Measurements from ENCODE around the gene ABCD1.
"Not testable (repeated sequence)": the region's sequence is repeated elsewhere in the genome, so short reads cannot be mapped to it uniquely, and the experiment has no call there.

The ABCD1 gene

DNA sequence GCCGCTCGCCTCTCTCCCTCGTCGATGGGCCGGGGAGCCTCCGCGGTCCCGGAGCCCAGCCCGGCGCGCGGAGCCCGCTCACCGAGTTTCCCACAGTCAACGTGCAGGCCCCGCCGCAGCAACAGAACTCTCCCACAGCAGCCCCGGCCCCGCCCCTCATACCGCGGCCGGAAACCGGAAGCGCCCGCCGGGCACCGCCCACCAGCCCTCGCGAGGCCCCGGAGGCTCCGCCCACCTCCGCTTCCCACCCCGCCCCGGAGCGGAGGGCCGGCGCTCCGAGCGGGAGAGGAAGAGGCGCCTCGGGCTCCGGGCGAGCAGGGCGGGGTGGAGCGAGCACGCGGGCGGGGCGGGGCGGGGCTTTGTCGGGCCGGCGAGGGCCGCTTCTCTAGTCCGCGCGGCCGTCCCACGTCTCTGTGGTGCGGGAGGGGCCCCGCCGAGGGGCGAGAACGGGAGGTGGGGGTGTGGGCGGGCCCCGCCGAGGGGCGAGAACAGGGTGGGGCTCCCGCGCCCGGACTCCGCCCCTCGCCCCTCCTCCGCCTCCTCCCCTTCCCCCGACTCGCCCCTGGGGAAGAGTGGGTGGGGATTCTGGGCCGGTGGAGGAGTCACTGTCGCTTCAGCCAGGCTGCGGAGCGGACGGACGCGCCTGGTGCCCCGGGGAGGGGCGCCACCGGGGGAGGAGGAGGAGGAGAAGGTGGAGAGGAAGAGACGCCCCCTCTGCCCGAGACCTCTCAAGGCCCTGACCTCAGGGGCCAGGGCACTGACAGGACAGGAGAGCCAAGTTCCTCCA is at the start of gene ABCD1, which contains the start of gene BCAP31:
Gene ABCD1, plus strand, starts transcription at position 605 of the 787 bp plus-strand sequence. CDS start 411 bp downstream, outside the sequence.
Gene BCAP31, minus strand, starts transcription at position 136 of the 787 bp plus-strand sequence. CDS start 1,143 bp downstream, outside the sequence.
- DNase-seq (ENCODE audit: low read depth), result peak; percentile 83

- DNase-seq (ENCODE audit: low read depth), result no peak
These were observed 43.5 kb upstream of the ABCD1 start for GRCh38 chrX:153681175-153681574.

- not testable (repeated sequence) for DNase-seq (ENCODE audit: low read depth)
These were observed 41.2 kb upstream of the ABCD1 start for GRCh38 chrX:153683486-153683885.

- DNase-seq (ENCODE audit: low read depth), result no peak
These were observed 40.0 kb upstream of the ABCD1 start for GRCh38 chrX:153684467-153685155.

DNA sequence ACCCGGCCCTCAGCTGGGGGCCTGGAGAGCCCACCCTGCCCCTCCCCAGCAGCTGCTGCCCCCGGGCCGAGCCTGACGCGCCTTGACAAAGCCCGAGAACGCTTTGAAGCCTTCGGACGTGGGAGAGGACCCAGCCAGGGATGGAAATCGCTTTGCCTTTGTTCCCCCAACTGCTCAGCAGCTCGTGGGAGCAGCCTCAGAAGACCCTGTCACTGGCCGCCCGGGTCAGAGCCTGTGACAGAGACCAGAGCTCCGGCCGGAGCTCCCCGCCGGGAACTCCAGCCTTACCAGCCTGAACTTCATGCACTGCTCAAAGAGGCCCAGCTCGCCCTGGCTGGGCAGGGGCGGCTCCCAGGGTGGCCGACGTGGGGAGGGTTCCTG is 39.5 kb upstream of the ABCD1 start:
- DNase-seq (ENCODE audit: low read depth), result no peak

DNA sequence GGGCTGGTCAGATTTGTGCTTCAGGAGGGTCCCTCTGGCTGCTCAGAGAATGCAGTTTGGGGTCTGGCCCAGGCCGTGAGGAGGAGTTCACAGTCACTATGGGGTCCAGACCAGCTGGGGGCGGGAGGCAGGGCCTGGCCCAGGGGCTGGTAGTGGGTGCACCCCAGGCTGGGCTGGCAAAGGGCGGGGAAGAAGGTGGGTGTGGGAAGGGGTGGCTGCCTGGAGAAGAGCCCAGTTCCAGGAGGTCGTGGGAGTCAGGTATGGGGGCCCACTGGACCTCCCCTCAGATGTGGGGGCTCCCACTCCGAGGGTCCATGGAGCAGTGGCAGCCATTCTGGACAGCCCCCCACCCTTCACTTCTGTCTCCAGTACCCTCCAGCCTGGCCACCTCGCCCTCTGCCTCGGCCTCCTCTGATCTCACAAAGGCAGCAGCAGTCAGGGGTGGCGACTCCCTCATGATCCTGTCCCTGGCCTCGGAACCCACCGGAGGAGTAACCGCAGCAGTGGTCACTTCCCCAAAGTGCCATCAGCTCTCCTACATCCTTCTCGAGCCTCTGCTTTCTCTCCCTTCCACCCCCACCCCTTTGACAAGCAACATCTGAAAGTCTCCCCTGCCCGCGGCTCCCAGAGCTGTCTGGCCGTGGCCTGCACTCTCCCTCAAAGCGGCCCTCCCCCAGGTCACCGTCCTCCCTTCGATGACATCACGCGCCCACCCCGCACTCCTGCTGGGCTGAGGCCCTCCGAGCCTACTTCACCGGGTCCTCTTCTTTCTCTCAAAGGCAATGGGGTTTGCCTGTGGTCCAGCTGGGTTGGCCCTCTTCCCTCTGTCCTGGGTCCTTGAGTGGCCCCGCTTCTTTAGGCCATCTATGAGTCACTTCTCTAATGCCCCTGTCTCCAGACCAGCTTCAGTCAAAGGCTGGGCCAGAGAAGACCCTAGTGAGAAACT is 38.6 kb upstream of the ABCD1 start:
- no peak for DNase-seq (ENCODE audit: low read depth)

DNA sequence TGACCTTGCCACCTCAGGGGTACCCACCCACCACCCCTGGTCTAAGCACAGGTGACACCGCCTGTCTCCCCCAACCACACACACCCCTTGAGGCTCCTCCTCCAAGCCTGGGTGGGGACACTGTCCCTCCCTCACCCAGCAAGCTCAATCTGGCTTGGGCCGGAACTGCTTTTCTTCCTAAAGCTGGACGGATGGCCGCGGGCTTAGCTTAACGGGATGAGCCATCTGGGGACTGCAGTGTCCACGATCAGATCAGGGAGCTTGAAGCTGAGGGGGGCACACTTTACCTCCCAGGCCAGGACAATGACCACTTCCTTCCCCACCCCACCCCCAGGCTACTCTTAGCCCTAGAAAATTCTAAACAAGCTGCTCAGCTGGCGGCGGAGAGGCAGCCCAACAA is 37.9 kb upstream of the ABCD1 start:
- no peak for DNase-seq (ENCODE audit: low read depth)

- no peak for DNase-seq (ENCODE audit: low read depth)
These were observed 37.3 kb upstream of the ABCD1 start, which contains the start of gene SLC6A8 for GRCh38 chrX:153687121-153688039. SLC6A8 (plus strand) TSS chrX:153687926; CDS start chrX:153688575, 649 bp downstream.

- no peak for DNase-seq (ENCODE audit: low read depth)
These were observed 36.6 kb upstream of the ABCD1 start for GRCh38 chrX:153688071-153688470.

- no peak for DNase-seq (ENCODE audit: low read depth)
These were observed 36.1 kb upstream of the ABCD1 start for GRCh38 chrX:153688506-153688905.

DNA sequence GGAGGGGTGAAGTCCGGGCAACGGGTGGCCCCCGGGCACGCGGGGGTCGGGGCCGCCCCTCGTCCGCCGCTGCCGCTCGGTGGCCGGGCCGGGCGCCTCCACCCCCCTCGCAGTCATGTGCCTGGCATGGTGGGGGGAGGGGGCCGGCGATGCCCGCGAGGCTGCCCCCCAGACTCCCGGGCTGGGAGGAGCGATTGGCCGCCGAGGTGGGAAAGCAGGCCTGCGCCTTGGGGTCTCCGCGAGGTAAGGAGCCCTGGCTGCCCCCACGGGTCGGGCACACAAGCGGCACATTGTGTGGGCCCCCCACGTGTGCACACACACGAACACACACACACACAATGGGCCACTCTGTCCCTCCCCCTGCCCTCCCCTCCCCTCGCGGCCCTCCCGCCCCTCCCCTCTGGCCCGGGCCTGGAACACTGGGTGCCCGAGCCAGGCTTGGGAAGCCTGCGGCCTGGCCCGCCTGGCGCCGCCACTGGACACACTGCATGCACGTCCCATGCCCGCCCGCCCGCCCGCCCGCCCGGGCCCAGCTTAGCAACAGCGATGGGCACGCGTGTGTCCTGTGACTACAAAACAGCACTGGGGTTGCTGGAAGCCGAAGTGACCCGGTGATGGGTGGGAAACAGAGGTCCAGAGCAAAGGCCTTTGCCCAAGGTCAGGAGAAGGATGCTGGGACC is 35.6 kb upstream of the ABCD1 start:
- DNase-seq (ENCODE audit: low read depth), result no peak

- no peak for DNase-seq (ENCODE audit: low read depth)
These were observed 34.8 kb upstream of the ABCD1 start for GRCh38 chrX:153689654-153690465.

DNA sequence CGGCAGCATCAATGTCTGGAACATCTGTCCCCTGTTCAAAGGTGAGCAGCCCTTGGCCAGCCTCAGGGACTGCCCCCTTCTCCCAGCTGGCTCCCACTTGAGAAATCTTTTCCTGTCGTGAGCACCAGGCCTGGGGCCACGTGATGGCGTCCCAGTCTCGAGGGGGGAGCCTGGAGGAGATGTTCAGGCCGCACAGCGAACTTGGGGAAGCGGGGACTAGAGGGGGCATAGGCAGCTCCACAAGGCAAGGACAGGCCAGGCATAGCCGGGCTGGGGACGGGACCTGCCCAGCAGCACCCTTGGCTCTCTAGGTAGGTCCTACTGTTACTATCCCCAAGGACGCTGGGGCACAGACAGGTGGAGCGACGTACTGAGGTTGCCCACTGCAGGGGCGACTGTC is 34.2 kb upstream of the ABCD1 start:
- DNase-seq (ENCODE audit: low read depth), result no peak

DNA sequence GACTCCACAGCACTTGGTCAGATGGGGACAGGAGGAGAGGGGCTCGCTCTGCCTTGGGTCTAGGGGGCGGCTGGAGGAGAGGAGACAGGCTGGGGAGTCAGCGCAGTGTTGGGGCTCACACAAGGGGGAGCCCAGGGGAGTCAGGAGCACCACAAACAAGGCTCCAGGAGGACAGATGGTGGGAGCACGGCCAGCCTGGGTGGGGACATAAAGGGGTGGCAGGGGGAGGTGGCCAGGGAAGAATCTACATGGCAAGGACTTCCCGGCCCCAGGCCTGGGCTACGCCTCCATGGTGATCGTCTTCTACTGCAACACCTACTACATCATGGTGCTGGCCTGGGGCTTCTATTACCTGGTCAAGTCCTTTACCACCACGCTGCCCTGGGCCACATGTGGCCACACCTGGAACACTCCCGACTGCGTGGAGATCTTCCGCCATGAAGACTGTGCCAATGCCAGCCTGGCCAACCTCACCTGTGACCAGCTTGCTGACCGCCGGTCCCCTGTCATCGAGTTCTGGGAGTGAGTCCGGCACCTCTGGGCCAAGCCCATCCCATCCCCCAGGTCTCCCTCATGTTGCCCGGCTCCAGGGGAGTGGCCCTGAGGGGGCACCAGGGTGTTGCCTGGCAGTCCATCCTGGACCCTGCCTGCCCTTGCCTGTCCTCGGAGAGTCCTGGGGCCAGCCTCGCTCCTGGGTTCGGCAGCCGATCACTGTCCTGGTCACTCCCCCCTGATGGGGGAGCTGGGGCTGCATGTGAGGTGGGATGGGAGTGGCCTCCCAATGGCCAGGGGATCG is 33.4 kb upstream of the ABCD1 start:
- not testable (repeated sequence) for DNase-seq (ENCODE audit: low read depth)

GRCh38 chrX:153692003-153692402 is 32.7 kb upstream of the ABCD1 start:
- no peak for DNase-seq (ENCODE audit: low read depth)

DNA sequence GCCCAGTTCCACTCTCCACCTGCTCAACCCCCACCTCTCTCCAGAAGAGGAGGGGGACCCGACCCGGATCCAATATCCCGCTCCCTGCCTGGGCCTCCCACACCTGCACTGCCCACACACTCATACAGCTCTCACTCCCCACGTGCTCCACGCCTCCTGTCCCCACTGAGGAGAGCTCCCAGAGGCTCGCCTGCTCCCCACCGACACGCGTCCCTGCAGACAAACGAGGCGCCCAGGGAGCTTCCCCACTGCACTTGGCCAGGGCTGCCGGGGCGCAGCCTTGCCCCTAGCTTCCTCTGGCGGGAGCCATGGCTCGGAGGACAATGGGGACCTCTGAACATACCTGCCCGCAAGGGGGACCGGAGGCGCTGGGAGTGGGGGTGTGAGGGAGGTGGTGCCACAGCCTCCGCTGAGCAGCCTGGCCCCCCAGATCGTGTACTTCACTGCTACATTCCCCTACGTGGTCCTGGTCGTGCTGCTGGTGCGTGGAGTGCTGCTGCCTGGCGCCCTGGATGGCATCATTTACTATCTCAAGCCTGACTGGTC is 32.0 kb upstream of the ABCD1 start:
- no peak for DNase-seq (ENCODE audit: low read depth)

DNA sequence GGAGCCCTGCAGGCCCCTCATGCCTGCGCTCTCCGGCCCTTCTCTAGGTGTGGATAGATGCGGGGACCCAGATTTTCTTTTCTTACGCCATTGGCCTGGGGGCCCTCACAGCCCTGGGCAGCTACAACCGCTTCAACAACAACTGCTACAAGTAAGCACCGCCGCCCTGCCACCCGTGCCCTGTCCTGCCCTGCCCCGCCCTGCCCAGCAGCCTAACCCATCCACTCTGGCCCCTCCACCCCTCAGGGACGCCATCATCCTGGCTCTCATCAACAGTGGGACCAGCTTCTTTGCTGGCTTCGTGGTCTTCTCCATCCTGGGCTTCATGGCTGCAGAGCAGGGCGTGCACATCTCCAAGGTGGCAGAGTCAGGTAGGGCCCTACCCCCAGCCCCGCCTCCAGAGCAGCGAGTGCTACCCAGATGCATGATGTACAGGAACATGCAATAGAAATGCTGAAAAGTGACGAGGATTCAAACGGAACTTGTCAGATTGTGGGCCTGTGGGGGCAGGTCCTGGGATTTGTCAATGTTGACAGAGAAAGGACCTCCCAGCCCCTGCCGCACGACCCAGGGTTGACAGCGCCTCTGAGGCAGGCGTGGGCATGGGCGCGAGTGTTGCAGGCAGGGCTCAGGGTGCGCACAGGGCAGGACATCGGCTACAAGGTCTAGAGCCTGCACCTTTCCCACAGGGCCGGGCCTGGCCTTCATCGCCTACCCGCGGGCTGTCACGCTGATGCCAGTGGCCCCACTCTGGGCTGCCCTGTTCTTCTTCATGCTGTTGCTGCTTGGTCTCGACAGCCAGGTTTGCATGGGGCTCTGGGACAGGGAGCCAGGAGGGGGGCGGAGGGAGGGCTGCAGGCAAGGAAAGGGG is 31.2 kb upstream of the ABCD1 start:
- DNase-seq (ENCODE audit: low read depth), result no peak
